GM12878 (cell line): ENCODE results near the gene DGLUCY. TPM values are rescaled to one million over a fixed set of nuclear protein-coding genes. Genes with fewer than 3 reads are reported as not detected.
"Not testable (repeated sequence)": the region's sequence is repeated elsewhere in the genome, so short reads cannot be mapped to it uniquely, and the experiment has no call there.

ENCODE experiments used
- ATAC-seq: fragments of 200-7000 bp; cut with Tn5 transposase; 3 replicates; pipeline ENCODE4 v1.9.1; 2020; ENCODE audit warnings: mild to moderate bottlenecking, moderate library complexity
- BruUV-seq: library from RNA; stranded (reverse); fragments of 400-500 nt; replicated peaks from 2 replicates; lab custom pipeline; 2021; lab: Mats Ljungman, UMichigan
- CTCF ChIA-PET: fragments of 300-600 bp; sonication (Branson Sonifier 250); formaldehyde crosslinking; extraction: SDS; loops from one replicate; lab custom pipeline; 2021; ENCODE audit warnings: inconsistent platforms; lab: Yijun Ruan, JAX
- POLR2A ChIA-PET: fragments of 350-600 bp; formaldehyde crosslinking; extraction: SDS; loops from one replicate; lab custom pipeline; 2021; ENCODE audit warnings: inconsistent platforms; lab: Charles Lee
- RAD21 ChIA-PET: fragments of 300-600 bp; sonication (Branson Sonifier 250); formaldehyde crosslinking; loops from one replicate; lab custom pipeline; 2023; ENCODE audit warnings: antibody characterized with exemption; ENCODE audit not compliant: unreplicated experiment; lab: Charles Lee
- SMC1A ChIA-PET: fragments of 300-600 bp; sonication (Branson Sonifier 250); formaldehyde crosslinking; loops from one replicate; lab custom pipeline; 2023; ENCODE audit not compliant: unreplicated experiment, uncharacterized antibody; lab: Charles Lee
- DNase-seq: peaks from one replicate; pipeline ENCODE4 v3.0.0-alpha.2; 2011; ENCODE audit warnings: low read depth, low spot score
- FAIRE-seq: peaks from 3 replicates; lab custom pipeline; 2011; peaks lifted over from hg19 to GRCh38; lab: Jason Lieb, UNC
- H2AFZ ChIP-seq: 2 replicates; pipeline ENCODE4 v1.6.0; 2011; ENCODE audit warnings: low read depth, low read length, control low read depth; ENCODE audit not compliant: control insufficient read depth
- H3K27ac ChIP-seq: 2 replicates; pipeline ENCODE4 v1.5.1; 2011; ENCODE audit warnings: control low read depth; ENCODE audit not compliant: control insufficient read depth, insufficient read depth
- H3K27me3 ChIP-seq, 2 experiments: replicated peaks in 1 of 2; 2 replicates each; pipeline versions ENCODE4 v1.6.0 to v1.6.1; 2011; ENCODE audit warnings: low read length in 1 of 2; ENCODE audit not compliant: control insufficient read depth in 2 of 2, insufficient read depth in 2 of 2
- H3K36me3 ChIP-seq, 2 experiments: 2 replicates each; pipeline ENCODE4 v1.5.1; 2011; ENCODE audit warnings: low read length in 1 of 2; ENCODE audit not compliant: control insufficient read depth in 2 of 2, insufficient read depth in 2 of 2
- H3K4me1 ChIP-seq: 2 replicates; pipeline ENCODE4 v1.6.1; 2011; ENCODE audit warnings: mild to moderate bottlenecking, low read length, moderate library complexity, mixed read lengths; ENCODE audit not compliant: control insufficient read depth, insufficient read depth
- H3K4me2 ChIP-seq: 2 replicates; pipeline ENCODE4 v1.6.0; 2011; ENCODE audit warnings: control low read depth; ENCODE audit not compliant: control insufficient read depth, insufficient read depth
- H3K4me3 ChIP-seq: fragments of 200-600 bp; sonication (generic); 2 replicates; pipeline ENCODE4 v1.5.1; 2016
- H3K79me2 ChIP-seq: 2 replicates; pipeline ENCODE4 v1.6.0; 2011; ENCODE audit warnings: low read length; ENCODE audit not compliant: control insufficient read depth, insufficient read depth
- H3K9ac ChIP-seq: 2 replicates; pipeline ENCODE4 v1.8.0; 2011; ENCODE audit warnings: low read length, control low read depth, mixed read lengths; ENCODE audit not compliant: control insufficient read depth, insufficient read depth
- H3K9me3 ChIP-seq: replicated peaks from 3 replicates; pipeline ENCODE4 v1.5.1; 2011; ENCODE audit warnings: mild to moderate bottlenecking, low read length; ENCODE audit not compliant: control insufficient read depth, insufficient read depth
- H4K20me1 ChIP-seq: 2 replicates; pipeline ENCODE4 v1.6.0; 2011; ENCODE audit not compliant: control insufficient read depth, insufficient read depth
- ATF7 ChIP-seq: fragments of 450-650 bp; IDR thresholded peaks from 2 replicates; pipeline ENCODE4 v1.6.1; 2016; ENCODE audit warnings: low read depth, mild to moderate bottlenecking
- CBX3 ChIP-seq: fragments of 200-600 bp; sonication (generic); IDR thresholded peaks from 2 replicates; pipeline ENCODE4 v1.6.1; 2016; ENCODE audit warnings: low read depth, borderline replicate concordance
- IRF4 ChIP-seq: IDR thresholded peaks from 2 replicates; pipeline ENCODE4 v1.6.1; 2011; ENCODE audit warnings: low read depth, low read length
- JUNB ChIP-seq: IDR thresholded peaks from 2 replicates; pipeline ENCODE4 v1.6.1; 2016; ENCODE audit warnings: antibody characterized with exemption, mild to moderate bottlenecking
- SUPT20H ChIP-seq: IDR thresholded peaks from 2 replicates; pipeline ENCODE4 v1.6.1; 2011; ENCODE audit warnings: low read depth, mild to moderate bottlenecking, low read length, moderate library complexity, borderline replicate concordance; ENCODE audit not compliant: control insufficient read depth
- TCF12 ChIP-seq: IDR thresholded peaks from 2 replicates; pipeline ENCODE4 v1.6.1; 2011; ENCODE audit warnings: low read depth, mild to moderate bottlenecking, low read length
- ZNF687 ChIP-seq: fragments of 450-650 bp; IDR thresholded peaks from 2 replicates; pipeline ENCODE4 v1.6.1; 2017; ENCODE audit warnings: mild to moderate bottlenecking, moderate library complexity
- WGBS: methylation state at CpG from one replicate; pipeline ENCODE4 v1.1.6; 2016; ENCODE audit warnings: low lambda C conversion rate; ENCODE audit not compliant: insufficient replicate concordance, insufficient coverage; ENCODE audit errors: missing lambda C conversion rate; 5-methylcytosine and 5-hydroxymethylcytosine counted together
- in situ Hi-C: fragments of 300-500 bp; cut with MboI; formaldehyde crosslinking; loops from 9 replicates; pipeline ENCODE4 v1.14.3; 2018; ENCODE audit warnings: mixed read lengths
- intact Hi-C: fragments of 100-400 bp; cut with micrococcal nuclease; formaldehyde crosslinking; loops from one replicate; pipeline ENCODE4 v1.14.2; 2022; ENCODE audit not compliant: unreplicated experiment
- polyA plus RNA-seq, 11 experiments: library from polyadenylated mRNA; depleted of rRNA in 4 of 11; unstranded in 6 of 11; stranded (reverse) in 5 of 11; fragments of >200 nt; fragmentation: Nextera tagmentation in 4 of 11; fragmentation: Illumina TruSeq in 1 of 11; extraction: Ambion mirVana in 4 of 11; extraction: Trizol in 1 of 11; gene quantifications; 1 replicate in 1 of 11; 2 replicates in 10 of 11; pipeline versions ENCODE4 v1.2.1 to v1.2.3, GENCODE V29; 2011 to 2016; ENCODE audit warnings: inconsistent platforms in 2 of 11, missing spikeins in 2 of 11, low read depth in 1 of 11
- total RNA-seq, 4 experiments: library from RNA; depleted of rRNA in 3 of 4; stranded (reverse); fragments of >200 nt in 3 of 4; fragmentation: Illumina TruSeq in 1 of 4; extraction: Trizol in 1 of 4; gene quantifications; 2 replicates each; pipeline versions ENCODE4 v1.2.1 to v1.2.3, GENCODE V29; 2013 to 2021

Gene DGLUCY
- total and polyA plus RNA-seq, 10 of the 15 experiments (the other 5 are each of a cell fraction or from before 2014, with no cell fraction given): 15.0 to 70.3 (median 55.1) TPM

DNA sequence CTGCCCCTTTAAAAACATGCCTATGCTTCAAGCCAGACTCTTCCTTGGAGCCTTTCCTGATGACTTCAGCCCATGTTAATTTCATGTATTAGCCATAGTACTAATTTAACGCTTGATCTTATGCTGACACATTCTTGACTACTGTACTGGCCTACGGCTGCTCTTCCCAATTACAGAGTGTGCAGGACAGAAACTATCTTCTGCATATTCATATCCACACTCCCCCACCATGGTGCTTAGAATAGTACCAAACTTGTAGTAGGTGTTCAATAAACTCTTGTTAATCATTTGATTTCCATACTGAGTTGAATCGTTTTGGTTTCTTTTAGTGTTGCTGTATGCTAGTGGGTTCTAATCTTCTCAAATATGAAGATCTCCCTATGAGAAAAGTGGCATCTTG, 21.8 kb upstream of the DGLUCY start:
- no peaks in the 10 kb centered on the region for H4K20me1 ChIP-seq
- intact Hi-C loops: no loop called here
- no TSS peak for BruUV-seq
- no peak overlapping the region for H2AFZ ChIP-seq
- no peaks in the 10 kb centered on the region for H3K36me3 ChIP-seq
- WGBS: 81% methylated on average over 3 of the region's 3 CpGs
- no peak overlapping the region for H3K9ac ChIP-seq
- ATAC-seq (no peak), DNase-seq (no peak), FAIRE-seq (no peak)
- no peak overlapping the region for H3K27ac ChIP-seq
- H3K27me3 ChIP-seq: no peaks in the 10 kb centered on the region; a peak in 1 of 4 replicates
- SMC1A ChIA-PET: no interaction called here
- RAD21 ChIA-PET: no interaction called here
- H3K4me2 ChIP-seq: no peak overlapping the region
- CTCF ChIA-PET: no interaction called here
- POLR2A ChIA-PET: no interaction called here
- peaks cover 3% of the 10 kb centered on the region; the same call in 1 of the 2 replicates for H3K4me1 ChIP-seq
- TF ChIP-seq TCF12 (no peak), ZNF687 (no peak), IRF4 (no peak), CBX3 (no peak), SUPT20H (no peak), ATF7 (no peak), JUNB (no peak)
- H3K79me2 ChIP-seq: no peaks in the 10 kb centered on the region
- no peak overlapping the region for H3K4me3 ChIP-seq
- in situ Hi-C loops: no loop called here
- H3K9me3 ChIP-seq: no peaks in the 10 kb centered on the region

GRCh38 chr14:91093743-91094472, 20.0 kb upstream of the DGLUCY start:
- ATAC-seq, H3K4me2 ChIP-seq, DNase-seq, RAD21 ChIA-PET, H3K27ac ChIP-seq, in situ Hi-C loops, H3K4me3 ChIP-seq, SMC1A ChIA-PET, H3K27me3 ChIP-seq, H2AFZ ChIP-seq, intact Hi-C loops, H4K20me1 ChIP-seq, POLR2A ChIA-PET, CTCF ChIA-PET, BruUV-seq, H3K36me3 ChIP-seq, H3K79me2 ChIP-seq, FAIRE-seq, H3K9ac ChIP-seq, H3K4me1 ChIP-seq, H3K9me3 ChIP-seq: not testable (repeated sequence)
- WGBS: 86% methylated on average over 14 of the region's 14 CpGs
